Myocyte (in vitro differentiated cells): ENCODE data around the gene RALGDS. TPM values are rescaled to one million over a fixed set of nuclear protein-coding genes. Genes with fewer than 3 reads are reported as not detected.

Experiments used
- DNase-seq: peaks from one replicate; pipeline ENCODE4 v3.0.0-alpha.2; 2012; ENCODE audit warnings: low read depth
- total RNA-seq: library from RNA; depleted of rRNA; stranded (reverse); fragments of >200 nt; gene quantifications from 2 replicates; pipeline ENCODE4 v1.2.3, GENCODE V29; 2014

Gene RALGDS
- total RNA-seq, 1 donor from 2014 or later, result 11.3 TPM

DNA sequence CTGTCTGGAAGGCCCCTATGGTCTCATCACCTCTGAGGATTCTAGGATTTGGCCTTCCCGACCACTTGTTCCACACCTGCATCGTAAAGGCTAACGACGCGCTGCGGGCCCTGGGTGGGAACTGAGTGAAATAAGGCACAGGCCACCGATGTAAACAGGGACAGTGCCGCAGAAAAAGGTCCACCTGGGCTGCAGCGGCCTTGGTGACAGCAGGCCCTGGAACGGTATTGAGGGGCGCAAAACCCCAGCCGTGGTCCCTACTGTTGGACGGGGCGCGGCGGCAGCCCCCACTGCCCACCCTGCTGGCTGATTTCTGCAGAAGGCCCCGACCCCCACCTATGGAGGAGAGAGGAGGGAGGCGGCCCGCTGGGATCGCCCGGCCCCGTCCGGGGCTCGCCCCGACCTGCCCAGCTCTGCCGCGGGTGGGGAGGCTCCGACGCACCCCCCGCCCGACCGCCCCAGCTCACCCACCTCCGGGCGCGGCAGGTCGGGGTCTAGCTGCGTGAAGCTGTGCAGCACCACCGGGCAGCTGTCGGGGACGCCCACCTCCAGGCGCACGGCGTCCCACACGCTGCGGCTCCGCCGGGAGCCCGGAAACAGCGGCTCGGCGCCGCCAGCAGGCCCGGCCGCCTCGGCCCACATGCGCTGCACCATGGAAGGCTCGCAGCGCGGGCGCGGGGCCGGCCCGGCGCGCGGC lies 391 bp downstream of the RALGDS start:
- no peak for DNase-seq

- DNase-seq, result no peak
These were observed 1.1 kb downstream of the RALGDS start for GRCh38 chr9:133119846-133120500.

DNA sequence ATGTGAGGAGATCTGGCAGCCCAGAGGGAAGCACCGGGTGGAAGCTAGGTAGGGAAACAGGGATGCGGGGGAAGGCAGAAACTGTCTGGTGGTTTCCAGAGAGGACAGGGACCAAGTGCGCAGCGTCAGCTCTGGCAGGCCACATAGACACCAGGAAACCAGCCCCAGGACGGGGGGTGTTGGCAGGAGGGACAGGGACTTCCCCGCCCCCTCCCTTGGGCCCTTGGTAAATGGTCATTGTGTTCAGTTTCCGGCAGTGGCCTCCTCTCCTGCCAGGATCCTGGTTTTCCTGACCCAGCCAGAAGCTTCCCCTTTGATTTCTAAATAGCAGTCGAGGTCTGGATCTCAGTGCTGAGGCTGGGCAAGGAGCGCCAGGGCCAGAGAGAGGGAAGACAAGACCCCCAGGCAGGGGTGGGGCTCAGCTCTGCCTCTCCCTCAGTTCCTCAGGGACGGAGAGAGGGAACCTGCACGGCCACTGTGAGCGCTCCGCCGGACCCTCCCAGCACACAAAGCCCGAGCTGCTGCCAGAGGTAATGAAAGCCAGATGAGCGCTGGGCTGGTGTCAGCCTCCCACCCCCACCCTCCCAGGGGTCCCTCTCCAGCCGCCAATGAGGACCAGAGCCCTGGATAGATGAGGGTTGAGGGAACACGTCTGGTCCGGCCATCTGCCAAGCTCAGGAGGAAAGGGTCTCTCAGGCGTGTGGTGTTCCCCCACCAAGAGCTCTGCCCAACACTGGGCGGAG lies 1.8 kb downstream of the RALGDS start:
- DNase-seq, result no peak

DNA sequence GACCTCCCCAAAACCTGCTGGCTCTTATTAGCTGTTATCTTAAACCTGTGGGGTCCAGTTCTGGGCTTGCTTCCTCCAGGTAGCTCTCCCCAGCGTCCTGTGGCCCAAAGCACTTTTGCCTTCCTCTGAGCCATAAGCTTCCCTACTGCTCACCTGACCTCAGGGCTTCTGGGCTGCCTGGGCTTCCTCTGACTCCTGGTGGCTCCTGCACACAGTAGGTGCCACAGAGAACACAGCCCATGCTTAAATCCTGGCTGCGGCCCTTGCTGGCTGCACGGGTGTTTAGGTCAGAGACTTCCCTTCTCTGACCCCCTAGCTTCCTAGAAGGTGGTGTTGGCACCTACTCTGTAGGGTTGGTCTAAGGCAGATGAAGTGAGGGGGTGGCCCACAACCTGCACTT lies 2.5 kb downstream of the RALGDS start:
- DNase-seq, result no peak

GRCh38 chr9:133118179-133118520 lies 2.9 kb downstream of the RALGDS start:
- DNase-seq, result no peak

GRCh38 chr9:133117271-133118178 lies 3.5 kb downstream of the RALGDS start:
- peak; percentile 69 for DNase-seq

DNA sequence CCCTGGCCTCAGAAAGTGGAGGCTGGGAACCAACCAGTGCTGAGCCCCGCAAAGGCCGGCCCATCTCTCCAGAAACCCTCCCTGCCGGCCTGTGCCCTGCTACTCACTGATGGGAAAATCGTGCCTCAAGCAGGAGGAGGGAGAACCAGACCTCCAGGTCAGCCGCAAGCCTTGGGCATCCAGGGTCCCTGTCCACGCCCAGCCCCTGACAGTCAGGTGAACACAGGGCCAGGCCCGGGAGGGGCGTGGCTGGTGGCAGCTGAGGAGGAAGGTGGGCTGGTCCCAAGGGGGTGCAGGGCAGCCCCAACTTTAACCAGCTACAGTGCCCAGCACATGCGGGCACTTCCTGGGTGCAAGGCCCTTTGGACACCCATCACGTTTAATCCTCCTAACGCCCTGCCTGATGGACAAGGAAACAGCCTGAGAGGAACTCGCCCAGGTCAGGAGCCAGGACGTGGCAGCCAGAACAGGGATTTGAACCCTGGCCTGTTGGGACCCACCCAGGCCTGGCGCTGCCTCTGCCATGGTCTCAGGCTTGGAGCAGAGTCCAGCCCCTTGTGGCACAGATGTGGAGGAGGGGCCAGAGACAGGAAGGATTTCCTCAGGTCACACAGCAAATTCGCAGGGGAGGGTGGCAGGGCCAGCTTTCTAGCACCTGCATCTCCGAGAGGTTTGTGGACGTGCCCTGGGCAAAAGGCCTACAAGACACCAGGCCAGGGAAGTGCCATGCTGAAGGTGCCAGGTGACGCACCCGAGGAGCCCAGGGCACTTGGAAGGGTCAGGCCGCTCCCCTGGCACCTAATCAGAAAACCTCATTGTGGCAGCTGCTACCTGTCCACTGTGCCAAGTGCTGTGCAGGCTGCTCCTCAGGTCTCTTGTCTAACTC lies 4.5 kb downstream of the RALGDS start:
- no peak for DNase-seq

- DNase-seq, result no peak
These were observed 5.3 kb downstream of the RALGDS start for GRCh38 chr9:133115604-133116345.

DNA sequence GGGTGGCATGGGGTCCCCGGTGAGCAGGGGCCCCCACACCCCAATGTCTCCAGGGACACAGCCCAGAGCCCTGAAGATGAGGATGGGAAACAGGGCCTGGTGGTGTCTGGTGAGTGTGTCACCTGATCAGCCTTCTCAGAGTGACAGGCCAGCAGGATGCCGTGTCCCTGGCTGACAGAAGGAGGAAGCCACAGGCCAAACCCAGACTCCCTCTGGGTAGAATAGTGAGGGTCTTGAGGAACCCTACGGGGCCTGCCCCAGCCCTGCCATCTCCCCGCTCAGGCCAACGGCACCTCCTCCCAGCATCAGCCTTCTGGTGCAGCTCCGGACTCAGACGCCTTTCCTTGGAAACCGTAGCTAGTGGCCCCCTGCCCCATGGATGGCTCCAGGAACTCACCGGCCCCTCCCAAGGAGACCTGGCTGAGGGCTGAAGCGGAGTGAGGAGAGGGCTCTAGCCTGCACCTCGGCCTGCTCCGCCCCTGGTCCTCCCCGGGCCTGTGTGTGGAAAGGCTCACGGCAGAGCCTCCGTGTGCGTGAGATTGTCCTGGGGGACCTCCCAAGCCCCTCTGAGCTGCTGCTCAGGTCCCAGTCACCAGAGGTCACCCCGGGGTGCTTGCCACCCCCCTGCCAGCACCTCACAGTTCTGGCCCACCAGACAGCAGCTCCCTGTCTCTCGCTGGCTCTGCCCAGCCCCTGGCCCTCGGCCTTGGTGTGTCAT lies 6.0 kb downstream of the RALGDS start:
- DNase-seq, result no peak

- DNase-seq, result peak; percentile 85
These were observed 6.8 kb downstream of the RALGDS start for GRCh38 chr9:133113949-133114885.

DNA sequence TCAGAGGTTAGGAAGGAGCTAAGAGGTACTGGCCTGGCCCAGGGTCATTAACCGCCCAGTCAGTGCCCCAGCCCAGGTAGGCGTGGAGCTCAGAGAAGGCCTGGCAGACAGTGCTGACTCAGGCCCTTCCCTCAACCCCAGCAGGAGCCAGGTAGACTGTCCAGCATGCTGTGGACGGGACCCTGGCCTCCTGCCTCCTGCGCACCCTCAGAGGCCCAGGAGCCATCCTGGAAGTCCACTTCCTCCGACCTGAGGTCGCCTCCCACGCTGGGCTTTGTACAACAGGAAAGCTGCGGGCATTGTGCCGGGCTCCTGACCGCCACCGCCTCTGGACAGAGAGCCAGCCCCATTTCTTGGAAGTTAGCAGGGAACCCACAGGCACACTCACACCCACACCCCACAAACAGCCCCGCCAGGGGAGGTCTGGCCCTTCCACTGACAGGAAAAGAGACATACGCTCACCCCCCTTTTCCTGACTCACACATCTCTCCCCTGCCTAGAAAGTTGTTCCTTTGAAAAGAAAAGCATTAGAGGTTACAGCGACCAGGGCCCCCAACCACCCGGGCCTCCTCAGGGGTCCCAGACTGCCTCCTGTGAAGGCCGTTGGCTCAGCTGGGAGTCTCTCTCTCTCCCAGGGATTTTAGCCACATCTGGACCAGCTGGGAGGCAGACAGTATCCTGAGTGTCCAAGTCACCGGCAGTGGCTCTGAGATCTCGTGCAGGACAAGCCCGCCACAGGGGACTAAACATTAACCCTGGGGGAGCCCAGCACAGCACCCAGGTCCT lies 7.7 kb downstream of the RALGDS start:
- DNase-seq, result no peak

DNA sequence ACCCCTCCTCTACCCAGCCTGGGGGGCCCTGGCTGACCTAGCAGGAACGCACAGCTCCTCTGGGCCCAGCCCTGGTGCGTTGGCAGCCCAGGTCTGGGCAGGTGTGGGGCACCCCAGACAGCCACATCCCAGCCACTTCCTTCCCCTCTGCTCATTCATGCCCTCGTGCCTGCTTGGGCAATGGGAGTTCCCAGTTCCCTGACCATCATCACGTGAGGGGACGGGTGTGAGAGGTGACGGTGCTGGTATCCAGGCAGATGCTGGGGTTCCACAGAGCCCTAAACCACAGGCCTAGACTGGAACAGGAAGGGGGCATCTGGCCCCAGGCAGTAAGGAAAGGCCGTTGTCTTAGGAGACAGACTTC lies 8.4 kb downstream of the RALGDS start:
- no peak for DNase-seq

DNA sequence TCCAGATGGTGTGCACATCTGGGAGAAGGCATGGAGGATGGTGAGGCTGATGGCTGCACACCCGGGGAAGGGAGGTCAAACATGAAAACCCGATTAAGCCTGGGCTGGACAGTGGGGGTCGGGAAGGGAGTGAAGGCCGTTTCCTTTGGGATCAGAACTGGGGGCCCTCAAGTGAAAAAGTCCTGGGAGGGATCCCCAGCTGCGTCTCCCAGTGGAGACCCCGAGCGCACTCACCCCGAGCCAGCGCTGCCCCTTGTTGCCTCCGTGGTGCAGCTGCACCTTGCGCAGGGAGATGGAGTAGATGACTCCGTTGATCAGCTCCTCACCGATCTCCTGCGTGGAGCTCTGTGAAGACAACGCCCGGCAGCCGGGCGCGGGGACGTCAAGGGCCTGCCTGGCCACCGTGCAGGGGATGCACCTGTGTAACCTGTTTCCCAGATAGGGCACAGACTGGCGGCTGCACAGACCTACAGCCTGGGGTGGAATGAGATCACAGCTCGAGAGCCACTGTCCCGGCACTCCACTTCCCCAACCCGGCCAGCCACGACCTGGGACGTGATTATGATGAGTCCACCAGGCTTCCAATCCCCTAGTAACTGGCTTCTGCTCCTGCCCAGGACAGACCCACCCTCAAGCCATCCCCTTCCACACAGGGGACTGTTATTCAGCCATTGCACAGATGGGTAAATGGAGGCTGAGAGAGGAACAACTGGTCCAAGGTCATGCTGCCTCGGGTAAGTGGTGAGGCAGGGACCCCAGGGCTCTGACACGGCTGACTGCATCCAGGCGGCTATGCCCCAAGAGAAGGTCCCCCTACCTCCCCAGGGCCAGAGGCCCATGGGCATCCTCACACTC lies 9.0 kb downstream of the RALGDS start:
- no peak for DNase-seq

GRCh38 chr9:133109931-133110650 lies 10.9 kb downstream of the RALGDS start:
- no peak for DNase-seq
